Left lung (tissue), 10 donors: ENCODE data around the gene PTPRM. TPM values are rescaled to one million over a fixed set of nuclear protein-coding genes. Genes with fewer than 3 reads are reported as not detected.

Experiments used
- ATAC-seq: fragments of 200-7000 bp; cut with Tn5 transposase; one replicate; pipeline ENCODE4 v1.9.1; 2020; ENCODE audit warnings: moderate library complexity
- DNase-seq, 4 donors: peaks; one replicate each; pipeline ENCODE4 v3.0.0-alpha.2; 2013 to 2020
- H3K27ac ChIP-seq, 2 donors: fragments of 200-600 bp; sonication (generic) in 1 of 2; one replicate each; pipeline versions ENCODE4 v1.5.0 to v1.8.0; 2020 to 2021
- H3K27me3 ChIP-seq, 2 donors: fragments of 200-600 bp; sonication (generic) in 1 of 2; one replicate each; pipeline versions ENCODE4 v1.5.0 to v1.8.0; 2020 to 2021
- H3K36me3 ChIP-seq, 2 donors: fragments of 200-600 bp; sonication (generic) in 1 of 2; one replicate each; pipeline versions ENCODE4 v1.5.0 to v1.8.0; 2020 to 2021
- H3K4me1 ChIP-seq, 2 donors: fragments of 200-600 bp; one replicate each; pipeline ENCODE4 v1.8.0; 2021
- H3K4me3 ChIP-seq, 2 donors: fragments of 200-600 bp; sonication (generic) in 1 of 2; one replicate each; pipeline versions ENCODE4 v1.5.0 to v1.8.0; 2020 to 2021; ENCODE audit warnings: mild to moderate bottlenecking in 1 of 2
- H3K9me3 ChIP-seq, 2 donors: fragments of 200-600 bp; sonication (generic) in 1 of 2; one replicate each; pipeline versions ENCODE4 v1.5.0 to v1.8.0; 2020 to 2021
- intact Hi-C, 2 donors: fragments of 100-400 bp; cut with DNase I; formaldehyde crosslinking; loops; one replicate each; pipeline versions ENCODE4 v1.11.2 to v1.14.2; 2022
- polyA plus RNA-seq, 6 donors: library from polyadenylated mRNA; unstranded; fragments of 120-200 nt; gene quantifications; one replicate each; pipeline ENCODE4 v1.2.1, GENCODE V29; 2013; ENCODE audit not compliant: insufficient read length in 6 of 6
- total RNA-seq, 2 donors: library from RNA; stranded (reverse); fragmentation: NEBNext Ultra II Directional; extraction: Animal tissue kit (Norgen Biotek cat#: 25700); gene quantifications; one replicate each; pipeline ENCODE4 v1.2.1, GENCODE V29; 2021
- TF ChIP-seq, protein P1 (sequence below), 2 donors: fragments of 200-600 bp; sonication (generic) in 1 of 2; IDR thresholded peaks; one replicate each; pipeline versions ENCODE4 v1.5.0 to v1.8.0; 2021; ENCODE audit warnings: antibody characterized with exemption in 2 of 2
- donor health status: DM: no; HTN: yes; CAD: no.
- donor health status: DM: no; HTN: no; CAD: no.

The PTPRM gene
- total and polyA plus RNA-seq, 8 donors: 76.4 to 99.6 (median 90.1) TPM

- intact Hi-C loops: no loop called here
- Histone ChIP-seq H3K4me3 (no peak overlapping the region), H3K36me3 (peaks cover 0 to under 1% of the 10 kb centered on the region in 2 donors), H3K27ac (no peak overlapping the region), H3K4me1 (no peaks in the 10 kb centered on the region), H3K27me3 (no peaks in the 10 kb centered on the region), H3K9me3 (peaks cover 0 to 48% of the 10 kb centered on the region in 2 donors)
- TF ChIP-seq, protein P1, sequence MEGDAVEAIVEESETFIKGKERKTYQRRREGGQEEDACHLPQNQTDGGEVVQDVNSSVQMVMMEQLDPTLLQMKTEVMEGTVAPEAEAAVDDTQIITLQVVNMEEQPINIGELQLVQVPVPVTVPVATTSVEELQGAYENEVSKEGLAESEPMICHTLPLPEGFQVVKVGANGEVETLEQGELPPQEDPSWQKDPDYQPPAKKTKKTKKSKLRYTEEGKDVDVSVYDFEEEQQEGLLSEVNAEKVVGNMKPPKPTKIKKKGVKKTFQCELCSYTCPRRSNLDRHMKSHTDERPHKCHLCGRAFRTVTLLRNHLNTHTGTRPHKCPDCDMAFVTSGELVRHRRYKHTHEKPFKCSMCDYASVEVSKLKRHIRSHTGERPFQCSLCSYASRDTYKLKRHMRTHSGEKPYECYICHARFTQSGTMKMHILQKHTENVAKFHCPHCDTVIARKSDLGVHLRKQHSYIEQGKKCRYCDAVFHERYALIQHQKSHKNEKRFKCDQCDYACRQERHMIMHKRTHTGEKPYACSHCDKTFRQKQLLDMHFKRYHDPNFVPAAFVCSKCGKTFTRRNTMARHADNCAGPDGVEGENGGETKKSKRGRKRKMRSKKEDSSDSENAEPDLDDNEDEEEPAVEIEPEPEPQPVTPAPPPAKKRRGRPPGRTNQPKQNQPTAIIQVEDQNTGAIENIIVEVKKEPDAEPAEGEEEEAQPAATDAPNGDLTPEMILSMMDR (IDR thresholded peaks at IDR 0.05): no peak
- DNase-seq (no peak), ATAC-seq (no peak)
These were observed 846.6 kb downstream of the PTPRM start for GRCh38 chr18:8413751-8414150.

GRCh38 chr18:8416212-8417019 lies 849.3 kb downstream of the PTPRM start:
- H3K27ac ChIP-seq: no peak overlapping the region
- no peak overlapping the region for H3K4me3 ChIP-seq
- TF ChIP-seq, protein P1 (IDR thresholded peaks at IDR 0.05): no peak
- ATAC-seq (no peak), DNase-seq (no peak)
- intact Hi-C loops: no loop called here
- H3K4me1 ChIP-seq: no peaks in the 10 kb centered on the region
- peaks cover 0 to 29% of the 10 kb centered on the region in 2 donors for H3K9me3 ChIP-seq
- no peaks in the 10 kb centered on the region for H3K36me3 ChIP-seq
- no peaks in the 10 kb centered on the region for H3K27me3 ChIP-seq

DNA sequence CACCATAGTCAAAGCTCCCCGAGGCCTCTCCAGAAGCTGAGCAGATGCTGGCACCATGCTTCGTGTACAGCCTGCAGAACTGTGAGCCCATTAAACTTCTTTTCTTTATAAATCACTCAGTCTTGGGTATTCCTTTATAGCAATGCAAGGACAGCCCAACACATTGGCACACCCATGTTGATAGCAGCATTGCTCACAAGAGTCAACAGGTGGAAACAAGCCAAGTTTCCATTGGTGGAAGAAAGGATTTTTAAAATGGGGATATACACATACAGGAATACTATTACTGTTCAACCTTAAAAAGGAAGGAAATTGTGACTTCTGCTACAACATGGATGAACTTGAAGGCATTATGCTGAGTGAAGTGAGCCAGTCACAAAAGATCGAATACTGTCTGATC lies 855.3 kb downstream of the PTPRM start:
- Histone ChIP-seq H3K27me3 (no peaks in the 10 kb centered on the region), H3K9me3 (no peaks in the 10 kb centered on the region), H3K4me1 (no peaks in the 10 kb centered on the region), H3K36me3 (no peaks in the 10 kb centered on the region), H3K27ac (no peak overlapping the region), H3K4me3 (no peak overlapping the region)
- no peak for ATAC-seq
- intact Hi-C loops: no loop called here
- no peak for DNase-seq
- TF ChIP-seq, protein P1 (IDR thresholded peaks at IDR 0.05): no peak

DNA sequence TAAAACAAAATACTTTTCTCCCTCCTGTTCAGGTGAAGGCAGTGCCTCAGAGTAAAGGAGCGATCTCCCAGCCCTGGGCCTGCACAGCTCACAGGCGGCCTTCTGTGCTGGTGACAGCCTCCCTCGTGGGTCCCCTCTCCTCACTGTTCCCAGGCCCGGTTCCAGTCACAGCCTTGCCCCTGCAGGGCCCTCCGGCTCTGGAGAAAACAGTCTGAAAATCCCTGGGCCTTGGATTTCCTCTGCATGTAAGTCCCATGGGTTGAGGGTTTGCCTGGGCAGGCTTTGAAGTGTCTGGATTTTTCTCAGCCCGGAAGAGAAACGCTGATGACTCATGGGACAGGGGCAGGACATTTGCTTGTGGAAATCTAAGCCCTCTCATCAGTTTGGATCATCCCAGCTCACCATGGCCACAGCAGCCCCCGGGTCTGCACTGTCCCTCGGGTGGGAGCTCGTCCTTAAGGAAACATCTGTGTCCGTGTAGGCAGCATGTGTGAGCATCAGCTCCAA lies 856.0 kb downstream of the PTPRM start:
- no peak for DNase-seq
- Histone ChIP-seq H3K4me1 (no peaks in the 10 kb centered on the region), H3K9me3 (no peaks in the 10 kb centered on the region), H3K27ac (no peak overlapping the region), H3K27me3 (no peaks in the 10 kb centered on the region), H3K36me3 (no peaks in the 10 kb centered on the region), H3K4me3 (no peak overlapping the region)
- intact Hi-C loops: no loop called here
- TF ChIP-seq, protein P1 (IDR thresholded peaks at IDR 0.05): no peak
- ATAC-seq: no peak

DNA sequence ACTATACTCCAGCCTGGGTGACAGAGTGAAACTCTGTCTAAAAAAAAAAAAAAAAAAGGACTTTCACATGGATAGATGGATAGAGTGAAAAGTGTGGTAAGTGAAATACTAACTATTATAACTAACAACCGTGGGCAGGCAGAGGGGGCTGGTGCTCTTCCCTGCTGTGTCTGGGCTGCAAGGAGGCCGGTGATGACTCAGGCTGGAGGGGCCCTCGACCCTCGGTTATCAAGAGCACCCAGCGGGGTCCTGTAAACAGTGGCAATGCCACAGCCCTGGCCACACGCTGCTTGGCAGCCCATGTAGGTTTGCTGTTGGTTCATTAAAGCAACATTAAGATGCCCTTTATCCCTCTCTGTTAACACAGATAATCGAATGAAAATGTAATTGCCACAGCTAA lies 857.4 kb downstream of the PTPRM start:
- DNase-seq (no peak), ATAC-seq (no peak)
- no peaks in the 10 kb centered on the region for H3K36me3 ChIP-seq
- no peak overlapping the region for H3K4me3 ChIP-seq
- H3K9me3 ChIP-seq: no peaks in the 10 kb centered on the region
- H3K4me1 ChIP-seq: no peaks in the 10 kb centered on the region
- TF ChIP-seq, protein P1 (IDR thresholded peaks at IDR 0.05): no peak
- H3K27ac ChIP-seq: no peak overlapping the region
- intact Hi-C loops: no loop called here
- H3K27me3 ChIP-seq: no peaks in the 10 kb centered on the region
